HT-29 (cell line): ENCODE data around the gene MRPL58. TPM values are rescaled to one million over a fixed set of nuclear protein-coding genes. Genes with fewer than 3 reads are reported as not detected.
A peak's percentile ranks its signal among the peaks of the same experiment; 100 is the strongest.
"Not testable (repeated sequence)": the region's sequence is repeated elsewhere in the genome, so short reads cannot be mapped to it uniquely, and the experiment has no call there.

Experiments
- DNase-seq: peaks from one replicate; pipeline ENCODE4 v3.0.0-alpha.2; 2015; ENCODE audit warnings: low spot score
- total RNA-seq: library from RNA; depleted of rRNA; stranded (reverse); fragments of >200 nt; shearing (Covaris generic); gene quantifications from 2 replicates; pipeline ENCODE4 v1.2.3, GENCODE V29; 2014; rRNA removed

MRPL58 gene
- total RNA-seq: 61.7 and 66.4 TPM in 2 replicates

GRCh38 chr17:75012346-75013091 lies at the start of gene MRPL58:
Gene MRPL58 (plus strand): TSS chr17:75012670. CDS start chr17:75012687, 17 bp downstream.
- peak; percentile 85 for DNase-seq

GRCh38 chr17:74963656-74964055 lies 48.8 kb upstream of the MRPL58 start:
- DNase-seq: no peak

- DNase-seq: no peak
Observed at GRCh38 chr17:74964246-74964761, 48.2 kb upstream of the MRPL58 start.

GRCh38 chr17:74964988-74965622 lies 47.4 kb upstream of the MRPL58 start:
- no peak for DNase-seq

GRCh38 chr17:74968361-74968780 lies 44.1 kb upstream of the MRPL58 start:
- peak; percentile 80 for DNase-seq

GRCh38 chr17:74969501-74969900 lies 43.0 kb upstream of the MRPL58 start:
- DNase-seq: not testable (repeated sequence)

- no peak for DNase-seq
Observed at GRCh38 chr17:74970395-74970794, 42.1 kb upstream of the MRPL58 start.

DNA sequence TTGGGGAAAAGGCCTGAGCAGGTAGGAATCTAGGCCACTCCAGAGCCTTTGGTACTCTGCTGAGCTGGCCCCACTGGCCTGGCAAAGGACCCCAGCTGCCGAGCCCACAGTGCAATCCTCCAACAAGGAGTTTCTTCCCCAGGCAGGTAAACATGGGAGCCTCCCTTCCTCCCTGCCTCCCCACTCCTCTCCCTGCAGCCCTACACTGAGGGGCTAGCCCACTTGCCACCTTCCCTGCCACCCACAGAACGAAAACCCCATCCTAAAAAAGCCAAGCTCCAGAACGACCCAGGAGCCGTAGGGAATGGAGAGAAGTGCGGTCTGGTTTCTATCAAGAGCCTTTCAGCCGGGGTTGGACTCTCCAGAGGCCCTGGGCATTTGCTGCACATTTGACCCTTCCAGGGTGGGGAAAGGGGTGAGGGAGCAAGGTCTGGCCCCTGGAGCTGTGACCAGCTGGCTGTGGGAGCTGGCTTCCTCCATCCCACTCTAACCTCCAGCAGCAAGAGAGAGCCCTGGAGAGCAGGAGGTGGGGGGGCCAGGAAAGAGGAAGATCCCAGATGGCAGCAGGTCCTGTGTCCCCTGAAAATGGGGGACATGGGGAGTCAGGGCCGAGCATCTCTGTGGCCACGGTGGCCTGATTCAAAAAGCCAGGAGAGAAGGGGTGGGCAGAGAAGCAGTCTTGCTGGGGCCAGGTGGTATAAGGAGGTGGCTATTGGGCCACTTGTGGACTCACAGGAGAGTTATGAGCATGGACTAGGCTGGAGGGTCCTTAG lies 41.2 kb upstream of the MRPL58 start:
- no peak for DNase-seq

DNA sequence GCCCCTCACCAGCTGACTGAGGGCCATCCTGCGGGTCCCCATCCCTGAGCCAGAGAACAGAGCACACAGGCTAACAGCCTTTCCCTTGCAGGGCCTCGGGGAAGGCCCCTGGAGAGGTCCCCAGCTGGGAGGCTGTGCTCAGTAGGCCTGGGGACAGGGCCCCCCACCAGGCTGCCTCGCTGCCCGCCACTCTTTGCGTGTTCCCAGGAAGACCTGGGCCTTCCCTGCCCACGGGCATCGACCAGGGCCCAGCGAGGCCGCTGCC lies 40.7 kb upstream of the MRPL58 start:
- DNase-seq: no peak

DNA sequence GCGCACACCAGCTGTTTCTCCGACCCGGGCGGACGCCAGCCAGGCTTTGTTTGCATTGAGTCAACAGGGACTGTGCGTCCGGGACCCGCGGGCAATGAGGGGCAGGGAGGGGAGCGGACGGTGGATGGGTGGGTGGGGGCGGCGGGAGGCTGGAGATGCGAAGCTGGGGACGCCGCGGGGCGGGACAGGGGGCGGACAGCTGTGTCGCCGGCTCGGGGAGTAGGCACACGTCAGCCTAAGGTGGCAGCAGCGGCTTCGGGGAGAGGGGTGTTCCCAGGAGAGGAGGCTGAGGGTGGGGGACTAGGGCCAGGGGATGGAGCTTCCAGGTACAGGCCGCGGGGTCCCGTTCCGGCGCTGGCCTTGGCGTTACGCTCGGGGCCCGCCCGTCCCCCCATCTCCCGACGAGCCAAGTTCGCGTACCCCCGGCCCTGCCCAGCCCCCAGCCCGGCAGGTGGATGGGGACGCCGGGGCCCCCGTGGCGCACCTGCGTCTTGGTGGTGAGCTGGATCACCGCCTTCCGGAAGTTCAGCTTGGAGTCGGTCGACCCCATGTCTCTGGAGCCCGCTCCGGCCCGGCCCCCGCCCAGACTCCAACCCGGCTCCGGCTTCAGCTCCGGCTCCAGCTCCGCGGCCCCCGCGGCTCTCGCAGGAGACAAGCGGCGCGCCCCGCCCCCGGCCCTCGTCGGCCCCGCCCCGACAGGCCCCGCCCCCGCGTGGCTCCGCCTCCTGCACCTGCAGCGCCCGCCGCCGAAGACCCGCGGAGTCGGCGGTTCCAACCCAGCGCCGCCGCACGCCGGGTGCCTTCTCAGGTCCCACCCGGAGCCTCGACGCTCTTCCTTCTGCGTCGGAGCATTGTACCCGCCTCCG lies 40.1 kb upstream of the MRPL58 start, which contains the start of gene HID1:
HID1 (minus strand) TSS at position 653 of the 866 bp plus-strand sequence; CDS start at position 550, 103 bp downstream.
- peak; percentile 60 for DNase-seq

DNA sequence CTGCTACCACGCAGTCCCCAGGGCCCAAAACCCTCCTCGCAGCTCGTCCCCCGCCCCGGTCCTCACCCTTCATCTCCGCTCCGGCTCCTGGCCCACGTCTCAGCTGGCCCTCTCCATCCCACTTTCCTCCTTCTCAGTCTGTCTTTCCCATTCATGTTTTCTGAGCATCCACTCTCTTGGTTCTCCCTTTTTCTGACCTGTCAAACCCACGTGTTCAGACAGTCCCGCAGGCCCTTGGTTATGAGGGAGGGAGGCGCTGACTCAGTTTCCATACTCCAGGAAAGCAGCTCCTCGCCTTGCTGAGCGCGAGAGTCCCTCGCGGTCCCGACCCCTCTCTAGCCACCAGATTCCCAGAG lies 39.5 kb upstream of the MRPL58 start:
- no peak for DNase-seq

GRCh38 chr17:74975943-74976342 lies 36.5 kb upstream of the MRPL58 start:
- no peak for DNase-seq

- DNase-seq: no peak
Observed at GRCh38 chr17:74977802-74978201, 34.7 kb upstream of the MRPL58 start.

DNA sequence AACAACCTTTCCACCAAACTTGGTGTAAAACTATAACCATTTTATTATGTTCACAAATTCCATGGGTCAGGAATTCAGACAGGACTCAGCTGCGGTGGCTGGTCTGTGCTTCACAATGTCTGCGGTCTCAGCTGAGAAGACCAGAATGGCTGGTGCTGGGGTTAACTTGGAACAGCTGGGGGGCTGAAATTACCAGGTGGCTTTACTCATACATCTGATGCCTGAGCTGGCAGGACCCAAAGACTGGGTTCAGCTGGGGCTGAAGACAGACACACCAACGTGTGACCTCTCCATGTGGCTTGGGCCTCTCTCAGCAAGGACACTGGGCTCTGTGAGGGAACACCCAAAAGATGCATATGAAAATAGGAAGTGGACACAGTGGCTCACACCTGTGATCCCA lies 34.2 kb upstream of the MRPL58 start:
- DNase-seq: no peak

- no peak for DNase-seq
Observed at GRCh38 chr17:74979408-74980146, 32.9 kb upstream of the MRPL58 start.

DNA sequence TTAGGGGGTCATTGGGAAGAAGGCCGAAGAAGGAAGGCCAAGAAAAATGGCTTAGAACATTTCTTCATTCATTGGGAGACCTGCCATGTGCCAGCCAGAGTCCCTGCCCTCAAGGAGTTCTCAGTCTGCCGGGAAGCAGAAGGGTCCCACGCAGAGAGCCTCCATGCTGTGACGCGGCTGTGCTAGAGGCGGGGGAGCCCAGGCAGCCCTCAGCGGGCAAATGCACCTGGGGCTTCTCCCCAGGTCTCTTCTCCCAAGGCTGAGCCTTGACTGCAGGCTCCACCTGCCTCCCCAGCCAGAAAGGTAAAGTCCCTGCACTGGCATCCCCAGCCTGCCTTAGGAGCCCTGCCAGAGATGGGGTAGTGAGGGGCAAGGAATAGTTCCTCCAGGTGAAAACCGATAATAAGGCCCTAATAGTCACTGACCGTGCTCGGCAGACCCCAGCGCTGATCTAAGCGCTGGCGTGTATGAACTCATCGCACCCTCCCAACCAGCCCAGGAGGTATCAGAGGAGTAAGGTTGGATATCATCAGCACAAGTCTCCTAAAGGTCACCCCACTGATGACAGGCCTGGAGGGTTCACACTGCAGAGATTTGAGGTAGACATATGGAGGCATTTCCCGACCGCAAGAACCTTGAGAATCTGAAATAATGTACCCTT lies 31.0 kb upstream of the MRPL58 start:
- no peak for DNase-seq

DNA sequence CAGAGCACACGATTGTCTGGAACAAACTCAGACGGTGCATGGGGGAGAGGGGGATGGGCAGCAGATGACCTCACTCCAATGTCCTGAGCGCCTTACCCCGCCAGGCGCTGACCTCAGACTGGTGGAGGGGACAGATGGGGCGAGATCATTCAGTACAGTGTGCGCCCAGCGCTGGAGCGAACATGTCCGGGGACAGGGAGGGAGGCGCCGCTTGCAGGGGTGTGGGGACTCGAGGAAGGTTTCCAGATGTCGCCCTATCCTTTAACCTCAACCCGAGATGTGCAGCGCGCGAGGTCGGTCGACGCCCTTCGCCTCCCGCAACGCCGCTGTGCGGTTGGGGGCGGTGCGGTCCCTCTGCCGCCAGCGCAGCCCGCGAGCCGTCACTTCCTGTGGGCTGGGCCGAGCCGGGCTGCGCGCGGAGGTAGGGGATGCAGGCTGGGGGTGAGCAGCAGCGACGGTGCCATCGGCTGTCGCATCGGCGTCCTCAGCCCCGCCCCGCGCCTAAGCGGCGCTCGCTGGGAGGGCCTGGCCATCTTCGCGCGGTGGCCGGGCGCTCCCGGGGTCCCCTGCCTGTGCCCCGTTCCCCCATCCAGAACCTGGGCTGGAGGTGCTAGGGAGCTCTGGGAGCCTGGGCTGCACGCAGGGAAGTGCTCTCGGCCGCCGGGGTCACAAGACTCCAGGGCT lies 30.3 kb upstream of the MRPL58 start:
- peak; percentile 60 for DNase-seq

DNA sequence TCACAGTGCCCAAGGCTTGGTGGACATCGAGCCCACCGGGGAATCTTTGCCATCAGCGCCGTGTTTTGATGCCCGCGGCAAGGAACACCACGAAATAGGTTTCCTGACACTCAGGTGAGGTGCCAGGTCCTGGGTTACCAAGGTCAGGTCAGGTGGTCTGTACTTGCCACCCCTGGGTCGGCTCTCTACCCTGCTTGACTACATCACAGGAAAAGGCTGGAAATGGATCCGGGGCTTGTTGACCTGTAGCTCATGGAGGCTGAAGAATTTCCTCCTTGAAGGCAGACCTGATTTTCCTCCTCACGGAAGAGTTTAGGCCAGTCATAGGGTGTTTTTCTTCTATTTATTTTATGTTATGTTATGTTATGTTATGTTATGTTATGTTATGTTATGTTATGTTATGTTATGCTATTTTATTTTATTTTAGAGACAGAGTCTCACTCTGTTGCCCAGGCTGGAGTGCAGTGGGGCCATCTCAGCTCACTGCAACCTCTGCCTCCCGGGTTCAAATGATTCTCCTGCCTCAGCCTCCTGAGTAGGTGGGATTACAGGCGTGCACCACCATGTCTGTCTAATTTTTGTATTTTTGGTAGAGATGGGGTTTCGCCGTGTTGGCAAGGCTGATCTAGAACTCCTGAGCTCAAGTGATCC lies 29.7 kb upstream of the MRPL58 start:
- not testable (repeated sequence) for DNase-seq

DNA sequence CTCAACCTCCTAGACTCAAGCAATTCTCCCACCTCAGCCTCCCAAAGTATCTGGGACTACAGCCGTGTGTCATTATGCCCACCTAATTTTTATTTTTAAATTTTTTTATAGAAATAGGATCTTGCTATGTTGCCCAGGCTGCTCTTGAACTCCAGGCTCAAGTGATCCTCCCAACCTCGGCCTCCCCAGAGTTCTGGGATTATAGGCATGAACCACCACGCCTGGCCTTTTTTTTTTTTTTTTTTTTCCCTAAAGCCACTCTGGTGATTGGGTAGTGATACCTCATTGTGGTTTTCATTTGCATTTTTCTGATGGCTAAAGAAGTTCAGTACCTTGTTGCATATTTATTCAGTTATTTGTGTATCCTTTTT lies 26.3 kb upstream of the MRPL58 start:
- no peak for DNase-seq
